Measurements from ENCODE around the gene ZNF45. TPM values are rescaled to one million over a fixed set of nuclear protein-coding genes. Genes with fewer than 3 reads are reported as not detected.

Gene ZNF45
- total RNA-seq (10 to 100 TPM; 12.7 to 22.4 (median 17.0) TPM), polyA plus RNA-seq (10 to 100 TPM in 1 of 3 donors, 1 to 10 TPM in 2; 5.8 to 16.0 (median 6.5) TPM)
- long read RNA-seq, donor 1, result 0 reads
- long read RNA-seq, donor 2, result 0 reads
- long read RNA-seq, donor 3, partial matches to known transcripts, result 0 of 1 reads
- long read RNA-seq, donor 3, other reads (novel, unspliced or antisense), result 0 of 1 reads
- long read RNA-seq, donor 4, partial matches to known transcripts, result 0 of 4 reads
- long read RNA-seq, donor 4, other reads (novel, unspliced or antisense), result 4 of 4 reads
- long read RNA-seq, donor 5, partial matches to known transcripts, result 1 of 18 reads
- long read RNA-seq, donor 5, other reads (novel, unspliced or antisense), result 14 of 18 reads
- long read RNA-seq, donor 6, partial matches to known transcripts, result 0 of 2 reads
- long read RNA-seq, donor 6, other reads (novel, unspliced or antisense), result 2 of 2 reads
- long read RNA-seq, donor 7, partial matches to known transcripts, result 43 of 57 reads
- long read RNA-seq, donor 7, other reads (novel, unspliced or antisense), result 14 of 57 reads
- long read RNA-seq, donor 8, result 0 reads
- long read RNA-seq, donor 9, partial matches to known transcripts, result 71 of 71 reads
- long read RNA-seq, donor 9, other reads (novel, unspliced or antisense), result 0 of 71 reads
- long read RNA-seq, donor 10, result 0 reads

DNA sequence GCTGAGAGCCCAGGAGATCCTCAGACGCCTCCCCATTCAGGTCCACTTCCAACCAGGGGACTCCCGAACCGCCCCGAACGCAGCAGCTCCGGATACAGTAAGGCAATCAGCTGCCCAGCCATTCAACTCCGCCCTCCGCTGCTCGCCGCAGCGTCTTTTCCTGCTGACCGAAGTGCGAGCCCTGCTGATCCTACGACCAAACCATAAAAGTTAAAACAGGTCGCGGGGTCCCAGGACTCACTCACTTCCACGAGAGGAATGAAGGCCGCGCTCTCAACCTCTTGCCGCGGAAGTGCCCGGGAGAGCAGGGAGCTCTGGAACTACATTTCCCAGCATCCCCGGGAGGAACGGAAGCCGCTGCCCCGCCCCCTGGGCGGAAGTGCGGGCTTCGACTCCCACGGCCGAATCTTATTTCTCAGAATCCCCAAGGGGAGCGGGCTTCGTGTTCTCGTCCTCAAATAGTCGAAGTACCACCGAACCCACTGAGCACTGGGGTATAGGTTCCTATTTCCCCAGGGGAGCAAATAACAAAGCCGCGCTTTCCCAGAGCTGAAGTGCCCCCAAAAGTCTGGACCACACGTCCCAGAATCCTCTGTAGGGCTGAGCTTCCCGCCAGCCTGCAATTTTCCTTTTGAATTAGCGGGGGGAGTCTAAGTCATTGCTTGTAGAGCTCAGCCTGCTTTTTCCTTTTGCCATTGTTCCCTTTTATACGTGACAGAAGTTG lies at the start of gene ZNF45:
ZNF45 (minus strand) TSS at position 298 of the 724 bp plus-strand sequence. CDS start 13,097 bp downstream, outside the sequence.
- no peaks in the 10 kb centered on the region for H3K9me3 ChIP-seq (replicated peaks in 1 of 3)
- peaks cover 0 to 24% of the 10 kb centered on the region in 2 donors for H3K36me3 ChIP-seq (replicated peaks in 1 of 2)
- peaks cover 0 to 17% of the 10 kb centered on the region in 2 donors for H3K4me1 ChIP-seq (replicated peaks in 1 of 2)
- no peaks in the 10 kb centered on the region for H3K27me3 ChIP-seq
- TF ChIP-seq, protein P1, sequence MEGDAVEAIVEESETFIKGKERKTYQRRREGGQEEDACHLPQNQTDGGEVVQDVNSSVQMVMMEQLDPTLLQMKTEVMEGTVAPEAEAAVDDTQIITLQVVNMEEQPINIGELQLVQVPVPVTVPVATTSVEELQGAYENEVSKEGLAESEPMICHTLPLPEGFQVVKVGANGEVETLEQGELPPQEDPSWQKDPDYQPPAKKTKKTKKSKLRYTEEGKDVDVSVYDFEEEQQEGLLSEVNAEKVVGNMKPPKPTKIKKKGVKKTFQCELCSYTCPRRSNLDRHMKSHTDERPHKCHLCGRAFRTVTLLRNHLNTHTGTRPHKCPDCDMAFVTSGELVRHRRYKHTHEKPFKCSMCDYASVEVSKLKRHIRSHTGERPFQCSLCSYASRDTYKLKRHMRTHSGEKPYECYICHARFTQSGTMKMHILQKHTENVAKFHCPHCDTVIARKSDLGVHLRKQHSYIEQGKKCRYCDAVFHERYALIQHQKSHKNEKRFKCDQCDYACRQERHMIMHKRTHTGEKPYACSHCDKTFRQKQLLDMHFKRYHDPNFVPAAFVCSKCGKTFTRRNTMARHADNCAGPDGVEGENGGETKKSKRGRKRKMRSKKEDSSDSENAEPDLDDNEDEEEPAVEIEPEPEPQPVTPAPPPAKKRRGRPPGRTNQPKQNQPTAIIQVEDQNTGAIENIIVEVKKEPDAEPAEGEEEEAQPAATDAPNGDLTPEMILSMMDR (IDR thresholded peaks at IDR 0.05), result no peak
- TF ChIP-seq POLR2A (IDR thresholded peaks at IDR 0.05), result peak; percentile 14 to 74
- intact Hi-C loops (cut with DNase I), result no loop called here
- WGBS, 4 donors, result 0 to 1% (median 0%) methylated on average over 12 to 42 of the region's 42 CpGs
- peak within 1 kb of the TSS; percentile 52 to 92 (median 86) for H3K27ac ChIP-seq
- DNase-seq, result peak; percentile 88 to 94 (median 91)
- H3K4me3 ChIP-seq, result peak within 1 kb of the TSS; percentile 2 to 77 (median 64)

DNA sequence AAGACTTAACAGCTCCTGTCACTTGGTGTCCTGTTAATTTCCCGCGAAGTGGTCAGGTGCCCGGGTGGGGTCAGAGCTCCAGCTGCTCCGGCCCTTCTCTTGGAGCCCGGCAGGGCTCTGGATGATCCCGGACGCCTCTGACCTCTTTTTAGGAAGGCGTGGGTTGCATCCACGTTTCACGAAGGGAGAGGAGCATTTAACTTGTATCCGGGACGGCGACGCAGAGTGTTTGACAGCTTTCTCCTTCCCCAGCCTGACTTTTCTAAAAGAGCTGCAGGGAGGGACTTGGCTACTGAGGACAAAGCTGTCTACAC lies 49.6 kb upstream of the ZNF45 start:
- H3K4me1 ChIP-seq (replicated peaks in 1 of 2), result peaks cover 0 to 11% of the 10 kb centered on the region in 2 donors
- H3K4me3 ChIP-seq, result peak overlapping the region in 3 of 4 donors; percentile 41 to 93 (median 65)
- H3K9me3 ChIP-seq (replicated peaks in 1 of 3), result no peaks in the 10 kb centered on the region
- H3K27me3 ChIP-seq, result no peaks in the 10 kb centered on the region
- DNase-seq, result peak in 6 of 7 donors; percentile 20 to 64 (median 32)
- WGBS, 4 donors, result 1 to 3% (median 2%) methylated on average over 14 of the region's 14 CpGs
- H3K36me3 ChIP-seq (replicated peaks in 1 of 2), result peaks cover 0 to 8% of the 10 kb centered on the region in 2 donors
- TF ChIP-seq POLR2A (IDR thresholded peaks at IDR 0.05), result no peak
- TF ChIP-seq, protein P1 (IDR thresholded peaks at IDR 0.05), result peak in 1 of 6 experiments; percentile 14
- peak overlapping the region in 2 of 5 donors; percentile 46 to 84 for H3K27ac ChIP-seq
- intact Hi-C loops (cut with DNase I), result no loop called here

DNA sequence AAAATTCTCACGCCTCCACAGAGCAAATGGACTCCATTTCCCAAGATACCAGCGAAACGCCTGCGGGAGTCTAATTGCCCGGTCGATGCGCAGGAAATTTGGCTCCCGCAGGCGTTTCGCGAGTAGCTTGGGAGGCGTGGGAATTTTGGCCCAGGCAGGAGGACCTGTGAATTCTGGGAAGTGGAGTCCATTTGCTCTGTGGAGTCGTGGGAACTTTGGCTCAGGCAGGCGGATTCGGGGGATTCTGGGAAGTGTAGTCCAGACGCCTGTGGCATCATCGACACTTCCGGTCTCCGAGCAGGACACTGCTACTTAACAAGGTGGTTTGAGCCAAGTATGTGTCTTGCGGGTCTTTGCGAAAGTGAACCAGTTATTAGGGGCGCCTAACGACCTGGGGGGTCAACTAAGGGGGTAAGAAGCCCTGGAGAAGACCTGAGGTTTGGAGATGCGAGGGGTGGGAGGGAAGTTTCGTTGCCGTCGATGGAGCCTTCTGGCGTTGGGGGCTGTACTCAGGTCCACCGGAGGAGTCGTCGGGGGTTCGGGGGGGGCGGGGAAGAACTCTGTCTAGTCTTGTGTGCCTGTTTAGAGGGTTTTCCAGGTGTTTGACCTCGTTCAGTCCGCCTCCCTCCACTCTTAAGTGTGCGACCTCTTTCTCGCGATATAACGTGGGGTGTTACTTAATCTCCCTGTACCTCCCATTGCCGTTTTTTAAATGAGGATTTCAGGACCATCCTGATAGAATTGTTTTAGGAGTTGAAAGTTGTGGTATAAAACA lies 49.0 kb upstream of the ZNF45 start, which contains the start of gene ZNF155:
ZNF155 (plus strand) TSS at position 277 of the 775 bp plus-strand sequence. CDS start 4,356 bp downstream, outside the sequence.
- H3K27me3 ChIP-seq, result no peaks in the 10 kb centered on the region
- H3K4me3 ChIP-seq, result peak within 1 kb of the TSS in 3 of 4 donors; percentile 41 to 93 (median 65)
- WGBS, 4 donors, result 1 to 2% (median 1%) methylated on average over 22 to 40 of the region's 40 CpGs
- TF ChIP-seq, protein P1 (IDR thresholded peaks at IDR 0.05), result no peak
- peak in 1 of 2 donors; percentile 37 for TF ChIP-seq POLR2A (IDR thresholded peaks at IDR 0.05)
- peak; percentile 92 to 98 (median 95) for DNase-seq
- H3K27ac ChIP-seq, result peak within 1 kb of the TSS in 3 of 5 donors; percentile 46 to 84 (median 62)
- H3K9me3 ChIP-seq (replicated peaks in 1 of 3), result peaks cover 0 to 2% (median 0%) of the 10 kb centered on the region in 3 donors
- peaks cover 0 to 11% of the 10 kb centered on the region in 2 donors for H3K4me1 ChIP-seq (replicated peaks in 1 of 2)
- intact Hi-C loops (cut with DNase I), result no loop called here
- peaks cover 0 to 3% of the 10 kb centered on the region in 2 donors for H3K36me3 ChIP-seq (replicated peaks in 1 of 2)

Data from adrenal gland (tissue), 19 donors.